ENCODE data around the gene PLXND1. TPM values are rescaled to one million over a fixed set of nuclear protein-coding genes. Genes with fewer than 3 reads are reported as not detected.

Gene PLXND1
- total RNA-seq, 1 donor from 2014 or later, result 27.3 TPM

GRCh38 chr3:129627350-129628168, 21.1 kb upstream of the PLXND1 start:
- peak overlapping the region; percentile 67 for H3K4me3 ChIP-seq (ENCODE audit: low read depth, low read length)
- no peak for DNase-seq (ENCODE audit: low read depth)

GRCh38 chr3:129626744-129627349, 20.4 kb upstream of the PLXND1 start:
- no peak for TF ChIP-seq CTCF (conservative IDR thresholded peaks at IDR 0.05; ENCODE audit: low read depth, low read length)
- DNase-seq (ENCODE audit: low read depth), result no peak
- H3K4me3 ChIP-seq (ENCODE audit: low read depth, low read length), result peak overlapping the region; percentile 67

More at GRCh38 chr3:129627350-129628168, 21.1 kb upstream of the PLXND1 start:
- peak; percentile 90 for TF ChIP-seq CTCF (conservative IDR thresholded peaks at IDR 0.05; ENCODE audit: low read depth, low read length)

GRCh38 chr3:129625072-129625874, 18.8 kb upstream of the PLXND1 start:
- DNase-seq (ENCODE audit: low read depth), result no peak
- TF ChIP-seq CTCF (conservative IDR thresholded peaks at IDR 0.05; ENCODE audit: low read depth, low read length), result peak; percentile 10
- no peak overlapping the region for H3K4me3 ChIP-seq (ENCODE audit: low read depth, low read length)

- no peak for DNase-seq (ENCODE audit: low read depth)
- no peak overlapping the region for H3K4me3 ChIP-seq (ENCODE audit: low read depth, low read length)
- TF ChIP-seq CTCF (conservative IDR thresholded peaks at IDR 0.05; ENCODE audit: low read depth, low read length), result no peak
Measured at GRCh38 chr3:129624347-129625071, 18.0 kb upstream of the PLXND1 start.

- DNase-seq (ENCODE audit: low read depth), result no peak
- no peak overlapping the region for H3K4me3 ChIP-seq (ENCODE audit: low read depth, low read length)
- no peak for TF ChIP-seq CTCF (conservative IDR thresholded peaks at IDR 0.05; ENCODE audit: low read depth, low read length)
Measured at GRCh38 chr3:129623447-129624118, 17.1 kb upstream of the PLXND1 start.

GRCh38 chr3:129622933-129623332, 16.5 kb upstream of the PLXND1 start:
- no peak for DNase-seq (ENCODE audit: low read depth)
- TF ChIP-seq CTCF (conservative IDR thresholded peaks at IDR 0.05; ENCODE audit: low read depth, low read length), result no peak

More at GRCh38 chr3:129622933-129623332, 16.5 kb upstream of the PLXND1 start:
- no peak overlapping the region for H3K4me3 ChIP-seq (ENCODE audit: low read depth, low read length)
